ENCODE results near the gene PPM1E.

The PPM1E gene

GRCh38 chr17:58755269-58755576, 431 bp upstream of the PPM1E start:
- Histone ChIP-seq H3K27ac (ENCODE audit: low read depth, low read length) (no peak overlapping the region), H3K27me3 (ENCODE audit: control insufficient read depth, low read length) (no peaks in the 10 kb centered on the region), H3K4me1 (ENCODE audit: control insufficient read depth, low read length) (peaks cover 32% of the 10 kb centered on the region), H3K4me3 (ENCODE audit: low read length) (peak overlapping the region; percentile 85), H3F3A (ENCODE audit: control insufficient read depth, insufficient read depth) (peaks cover 14% of the 10 kb centered on the region), H3K79me2 (ENCODE audit: control insufficient read depth, low read length) (peaks cover 45% of the 10 kb centered on the region), H3K9me2 (replicated peaks; ENCODE audit: control insufficient read depth, low read length) (no peaks in the 10 kb centered on the region), H3K9me3 (ENCODE audit: control insufficient read depth, insufficient read depth, low read length) (no peaks in the 10 kb centered on the region), H4K20me1 (ENCODE audit: control insufficient read depth, insufficient read depth, low read depth, low read length) (peaks cover 4% of the 10 kb centered on the region; the same call in 1 of the 2 replicates), H3K36me3 (ENCODE audit: control insufficient read depth, low read length) (peaks cover 36% of the 10 kb centered on the region), H3K4me2 (ENCODE audit: low read length) (peak overlapping the region; percentile 66)
- TF ChIP-seq EZH2phosphoT487 (IDR thresholded peaks at IDR 0.05; ENCODE audit: borderline replicate concordance, low read length) = no peak
- TF ChIP-seq, protein P1, sequence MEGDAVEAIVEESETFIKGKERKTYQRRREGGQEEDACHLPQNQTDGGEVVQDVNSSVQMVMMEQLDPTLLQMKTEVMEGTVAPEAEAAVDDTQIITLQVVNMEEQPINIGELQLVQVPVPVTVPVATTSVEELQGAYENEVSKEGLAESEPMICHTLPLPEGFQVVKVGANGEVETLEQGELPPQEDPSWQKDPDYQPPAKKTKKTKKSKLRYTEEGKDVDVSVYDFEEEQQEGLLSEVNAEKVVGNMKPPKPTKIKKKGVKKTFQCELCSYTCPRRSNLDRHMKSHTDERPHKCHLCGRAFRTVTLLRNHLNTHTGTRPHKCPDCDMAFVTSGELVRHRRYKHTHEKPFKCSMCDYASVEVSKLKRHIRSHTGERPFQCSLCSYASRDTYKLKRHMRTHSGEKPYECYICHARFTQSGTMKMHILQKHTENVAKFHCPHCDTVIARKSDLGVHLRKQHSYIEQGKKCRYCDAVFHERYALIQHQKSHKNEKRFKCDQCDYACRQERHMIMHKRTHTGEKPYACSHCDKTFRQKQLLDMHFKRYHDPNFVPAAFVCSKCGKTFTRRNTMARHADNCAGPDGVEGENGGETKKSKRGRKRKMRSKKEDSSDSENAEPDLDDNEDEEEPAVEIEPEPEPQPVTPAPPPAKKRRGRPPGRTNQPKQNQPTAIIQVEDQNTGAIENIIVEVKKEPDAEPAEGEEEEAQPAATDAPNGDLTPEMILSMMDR (IDR thresholded peaks at IDR 0.05; ENCODE audit: low read depth, low read length, poor library complexity, severe bottlenecking) = no peak

- Histone ChIP-seq H3K9me3 (ENCODE audit: control insufficient read depth, insufficient read depth, low read length) (no peaks in the 10 kb centered on the region), H4K20me1 (ENCODE audit: control insufficient read depth, insufficient read depth, low read depth, low read length) (peaks cover 4% of the 10 kb centered on the region; the same call in 1 of the 2 replicates), H3K27ac (ENCODE audit: low read depth, low read length) (peak overlapping the region; percentile 74), H3K4me1 (ENCODE audit: control insufficient read depth, low read length) (peaks cover 43% of the 10 kb centered on the region), H3F3A (ENCODE audit: control insufficient read depth, insufficient read depth) (peaks cover 14% of the 10 kb centered on the region), H3K9me2 (replicated peaks; ENCODE audit: control insufficient read depth, low read length) (no peaks in the 10 kb centered on the region), H3K4me2 (ENCODE audit: low read length) (peak overlapping the region; percentile 66), H3K4me3 (ENCODE audit: low read length) (peak overlapping the region; percentile 85), H3K27me3 (ENCODE audit: control insufficient read depth, low read length) (no peaks in the 10 kb centered on the region), H3K79me2 (ENCODE audit: control insufficient read depth, low read length) (peaks cover 58% of the 10 kb centered on the region), H3K36me3 (ENCODE audit: control insufficient read depth, low read length) (peaks cover 49% of the 10 kb centered on the region)
- no peak for TF ChIP-seq EZH2phosphoT487 (IDR thresholded peaks at IDR 0.05; ENCODE audit: borderline replicate concordance, low read length)
- TF ChIP-seq, protein P1 (IDR thresholded peaks at IDR 0.05; ENCODE audit: low read depth, low read length, poor library complexity, severe bottlenecking) = no peak
Observed at GRCh38 chr17:58756246-58757161, 850 bp downstream of the PPM1E start.

GRCh38 chr17:58757162-58757613, 1.5 kb downstream of the PPM1E start:
- peaks cover 64% of the 10 kb centered on the region for H3K79me2 ChIP-seq (ENCODE audit: control insufficient read depth, low read length)
- no peaks in the 10 kb centered on the region for H3K27me3 ChIP-seq (ENCODE audit: control insufficient read depth, low read length)
- no peaks in the 10 kb centered on the region for H3K9me2 ChIP-seq (replicated peaks; ENCODE audit: control insufficient read depth, low read length)
- peaks cover 14% of the 10 kb centered on the region for H3F3A ChIP-seq (ENCODE audit: control insufficient read depth, insufficient read depth)
- H3K4me2 ChIP-seq (ENCODE audit: low read length) = peak overlapping the region; percentile 66
- peak overlapping the region; percentile 74 for H3K27ac ChIP-seq (ENCODE audit: low read depth, low read length)
- TF ChIP-seq EZH2phosphoT487 (IDR thresholded peaks at IDR 0.05; ENCODE audit: borderline replicate concordance, low read length) = no peak
- TF ChIP-seq, protein P1 (IDR thresholded peaks at IDR 0.05; ENCODE audit: low read depth, low read length, poor library complexity, severe bottlenecking) = no peak
- peak overlapping the region; percentile 85 for H3K4me3 ChIP-seq (ENCODE audit: low read length)
- peaks cover 47% of the 10 kb centered on the region for H3K4me1 ChIP-seq (ENCODE audit: control insufficient read depth, low read length)
- peaks cover 4% of the 10 kb centered on the region; the same call in 1 of the 2 replicates for H4K20me1 ChIP-seq (ENCODE audit: control insufficient read depth, insufficient read depth, low read depth, low read length)
- H3K36me3 ChIP-seq (ENCODE audit: control insufficient read depth, low read length) = peaks cover 56% of the 10 kb centered on the region
- no peaks in the 10 kb centered on the region for H3K9me3 ChIP-seq (ENCODE audit: control insufficient read depth, insufficient read depth, low read length)

Data from DOHH2 (cell line).